NCI-H1105 treated with DMSO at 0.1 percent for 48 hours (cell line): Measurements from ENCODE around the gene MED9.

ENCODE experiments used
- DNase-seq: peaks from one replicate; lab custom pipeline; 2025; lab: John Stamatoyannopoulos, UW

MED9 gene

GRCh38 chr17:17515934-17516930 lies 39.4 kb downstream of the MED9 start:
- no peak for DNase-seq

DNA sequence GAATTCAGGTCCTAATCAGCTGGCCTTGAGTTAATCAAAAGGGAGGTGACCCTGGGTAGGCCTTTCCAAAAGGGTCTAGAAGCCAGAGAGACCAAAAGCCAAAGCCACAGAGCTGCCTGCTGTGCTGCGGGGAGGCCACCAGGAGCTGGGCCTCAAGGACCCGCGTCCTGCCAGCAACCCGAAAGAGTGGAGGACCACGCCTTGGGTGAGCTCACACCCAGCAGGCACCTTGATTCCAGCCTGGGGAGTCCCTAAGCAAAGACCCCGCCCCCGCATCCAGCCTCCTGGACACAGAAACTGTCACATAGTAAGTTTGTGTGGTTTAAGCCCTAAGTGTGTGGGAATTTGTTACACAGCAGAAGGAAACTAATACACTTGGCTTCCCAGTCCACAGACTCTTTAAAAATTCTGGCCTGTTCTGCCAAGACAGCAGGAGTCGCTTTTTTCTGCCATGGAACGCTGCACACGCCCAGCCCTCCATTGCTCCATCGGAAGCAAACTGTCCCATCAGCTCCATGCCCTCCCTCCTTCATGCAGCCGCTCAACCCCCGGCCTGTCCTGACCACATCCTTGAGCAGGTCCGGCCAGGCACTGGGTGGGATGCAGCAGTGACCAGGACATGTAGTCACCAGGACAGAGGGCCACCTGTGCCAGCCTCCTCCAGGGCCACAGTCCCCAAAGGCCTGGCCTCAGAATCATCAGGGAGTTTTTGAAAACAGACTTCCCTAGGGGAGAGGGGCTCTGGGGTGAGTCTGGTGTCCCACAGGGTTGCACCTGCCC lies 40.3 kb downstream of the MED9 start:
- no peak for DNase-seq

DNA sequence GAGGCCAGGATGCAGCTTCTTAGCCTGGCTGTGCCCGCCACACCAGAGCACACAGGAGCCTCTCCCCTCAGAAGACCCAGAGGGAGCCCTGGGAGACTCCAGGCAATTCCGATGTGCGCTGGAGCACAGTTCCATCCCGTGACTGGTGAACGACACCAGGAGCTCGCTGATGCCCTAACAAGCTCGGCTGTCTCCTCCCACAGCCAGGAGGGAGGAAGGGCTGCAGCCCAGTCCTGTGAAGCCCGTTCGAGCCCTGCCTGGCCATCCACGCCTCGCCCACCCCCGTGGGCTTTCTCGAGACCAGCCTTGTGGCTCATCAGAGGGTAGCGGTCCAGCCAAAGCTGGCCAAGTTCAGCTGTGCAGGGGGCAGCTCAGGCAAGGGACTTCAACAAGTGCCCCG lies 41.2 kb downstream of the MED9 start:
- no peak for DNase-seq

- no peak for DNase-seq
These were observed 42.2 kb downstream of the MED9 start for GRCh38 chr17:17518951-17519350.

- no peak for DNase-seq
These were observed 43.1 kb downstream of the MED9 start for GRCh38 chr17:17519886-17520285.

GRCh38 chr17:17520599-17521232 lies 43.9 kb downstream of the MED9 start:
- no peak for DNase-seq

GRCh38 chr17:17523001-17523730 lies 46.4 kb downstream of the MED9 start:
- DNase-seq: peak; percentile 66

GRCh38 chr17:17523731-17524490 lies 47.1 kb downstream of the MED9 start:
- DNase-seq: no peak

DNA sequence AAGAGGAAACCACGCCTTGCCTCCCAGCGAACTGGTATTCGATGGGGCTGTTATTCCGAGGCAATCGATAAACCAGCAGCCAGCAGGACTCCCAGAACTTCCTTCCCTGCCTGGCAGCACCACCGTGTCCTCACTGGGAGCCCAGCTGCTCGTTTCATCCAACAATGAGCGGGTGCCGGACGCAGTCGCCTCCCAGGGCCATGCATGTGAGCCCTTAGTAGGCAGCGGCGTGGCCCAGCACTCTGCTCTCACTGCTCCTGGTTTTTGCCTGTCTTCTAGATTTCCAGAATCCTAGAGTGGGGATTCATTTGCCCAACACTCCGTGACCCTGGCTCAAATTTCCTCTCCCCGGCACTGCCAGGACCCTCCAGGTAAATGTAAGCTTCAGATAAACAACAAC lies 48.5 kb downstream of the MED9 start:
- DNase-seq: no peak

GRCh38 chr17:17525956-17526355 lies 49.2 kb downstream of the MED9 start:
- no peak for DNase-seq

DNA sequence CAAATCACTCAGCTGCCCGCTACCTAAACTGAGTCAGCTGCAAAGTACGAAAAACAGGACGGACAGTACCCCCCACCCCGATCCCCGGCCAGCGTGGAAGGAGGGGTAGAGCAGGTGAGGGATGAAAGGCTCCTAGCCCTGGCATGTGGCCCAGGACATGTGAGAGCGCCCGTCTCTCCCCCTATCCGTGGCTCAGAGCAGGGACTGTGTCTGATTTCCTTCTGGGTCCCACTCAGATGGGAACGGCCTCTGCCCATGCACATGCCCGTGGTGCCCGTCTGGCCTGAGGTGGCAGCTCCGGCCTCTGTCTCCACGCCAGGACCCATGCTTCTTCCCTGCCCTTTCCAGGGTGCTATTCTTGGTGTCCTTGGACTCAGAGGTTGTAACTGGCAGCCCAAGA lies 49.6 kb downstream of the MED9 start:
- DNase-seq: peak; percentile 49

DNA sequence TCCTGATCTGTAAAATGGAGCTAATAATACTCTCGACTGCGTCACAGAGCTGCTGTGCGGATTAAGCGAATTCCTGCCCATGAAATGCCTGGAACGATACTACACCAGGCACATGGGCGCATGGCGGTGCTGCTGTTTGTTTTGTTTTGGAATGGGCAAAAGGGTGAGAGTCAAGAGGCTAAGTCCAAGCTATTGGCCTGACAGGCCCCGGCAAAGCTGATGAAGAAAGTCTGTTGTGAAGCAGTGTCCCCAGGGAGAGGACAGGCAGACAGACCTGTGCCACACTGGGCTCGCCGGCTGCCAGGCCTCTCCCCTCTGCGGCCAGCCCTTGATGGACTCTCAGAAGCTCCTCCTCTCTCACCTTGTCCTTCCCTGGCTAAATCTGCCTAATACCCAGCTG lies 50.7 kb downstream of the MED9 start:
- no peak for DNase-seq

DNA sequence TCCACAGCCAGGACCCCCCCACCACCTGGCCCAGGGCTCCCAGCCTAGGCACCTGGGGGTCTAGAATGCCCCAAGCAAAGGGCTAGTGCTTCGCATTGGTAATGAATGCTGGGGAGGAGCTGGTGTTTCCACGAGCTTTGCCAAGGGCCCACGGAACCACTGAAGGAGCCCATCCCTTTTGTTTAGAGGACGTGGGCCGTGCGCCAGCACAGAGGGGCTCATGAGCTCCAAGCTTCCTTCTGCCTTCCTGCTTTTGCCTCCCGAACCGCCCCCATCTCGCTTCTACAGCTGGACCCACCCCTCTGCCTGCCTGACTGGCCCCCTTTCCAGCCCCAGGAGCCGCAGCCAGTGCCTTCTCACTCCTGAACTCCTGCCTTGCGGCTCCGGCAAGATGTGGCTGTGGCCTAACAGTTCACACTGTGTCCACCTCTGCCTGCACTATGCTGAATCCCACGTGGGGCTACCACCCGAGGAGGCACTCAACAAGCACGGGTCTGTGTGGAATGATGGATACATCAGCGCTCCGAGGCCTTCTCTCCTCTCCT lies 51.2 kb downstream of the MED9 start:
- no peak for DNase-seq

- DNase-seq: no peak
These were observed 52.2 kb downstream of the MED9 start for GRCh38 chr17:17528696-17529652.

DNA sequence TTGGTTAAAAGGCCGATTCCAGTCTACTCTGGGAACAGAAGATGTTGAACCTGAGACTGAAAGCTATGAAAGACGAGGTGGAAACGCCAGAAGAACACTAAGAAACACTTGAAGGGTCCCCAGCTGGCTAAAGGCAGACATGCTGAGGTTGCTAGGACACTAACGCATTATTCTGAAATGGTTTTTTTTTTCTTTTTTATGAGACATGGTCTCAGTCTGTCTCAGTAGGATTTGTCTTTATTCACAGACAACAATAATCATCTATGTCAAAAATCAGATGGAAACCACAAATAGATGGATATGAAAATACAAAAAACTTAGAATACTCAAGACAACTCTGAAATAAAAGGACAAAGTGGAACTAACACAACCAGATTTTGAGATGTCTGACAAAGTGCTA lies 54.4 kb downstream of the MED9 start:
- peak; percentile 27 for DNase-seq

DNA sequence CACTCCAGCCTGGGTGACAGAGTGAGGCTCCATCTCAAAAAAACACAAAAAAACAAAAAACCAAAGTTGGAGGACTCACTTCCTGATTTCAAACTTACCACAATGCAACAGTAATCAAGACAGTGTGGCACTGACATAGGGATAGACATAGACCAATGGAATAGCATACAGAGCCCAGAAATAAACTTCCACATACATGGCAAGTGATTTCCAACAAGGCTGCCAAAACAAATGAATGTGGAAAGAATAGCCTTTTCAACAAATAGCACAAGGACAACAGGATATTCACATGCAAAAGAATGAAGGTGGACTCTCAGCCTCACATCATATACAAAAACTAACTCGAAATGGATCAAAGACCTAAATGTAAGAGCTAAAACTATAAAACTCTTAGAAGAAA lies 56.2 kb downstream of the MED9 start:
- DNase-seq: no peak

DNA sequence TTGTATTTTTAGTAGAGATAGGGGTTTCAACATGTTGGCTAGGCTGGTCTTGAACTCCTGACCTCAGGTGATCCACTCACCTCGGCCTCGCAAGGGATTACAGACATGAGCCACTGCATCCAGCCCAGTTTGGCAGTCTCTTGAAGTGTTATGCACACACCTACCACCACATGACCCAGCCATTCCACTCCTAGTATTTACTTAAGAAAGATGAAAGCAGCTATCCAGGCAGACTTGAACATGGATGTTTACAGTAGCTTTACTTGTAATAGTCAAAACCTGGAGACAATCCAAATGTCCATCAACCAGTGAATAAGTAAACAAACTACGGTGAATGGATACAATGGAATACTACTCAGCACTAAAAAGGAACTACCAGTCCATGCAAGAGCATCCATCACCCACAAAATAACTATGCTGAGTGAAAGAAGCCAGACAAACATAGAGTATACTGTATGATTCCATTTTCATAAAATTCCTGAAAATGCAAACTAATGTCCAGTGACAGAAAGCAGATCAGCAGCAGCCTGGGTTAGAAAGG lies 57.2 kb downstream of the MED9 start:
- peak; percentile 56 for DNase-seq

GRCh38 chr17:17535957-17536356 lies 59.2 kb downstream of the MED9 start:
- no peak for DNase-seq

DNA sequence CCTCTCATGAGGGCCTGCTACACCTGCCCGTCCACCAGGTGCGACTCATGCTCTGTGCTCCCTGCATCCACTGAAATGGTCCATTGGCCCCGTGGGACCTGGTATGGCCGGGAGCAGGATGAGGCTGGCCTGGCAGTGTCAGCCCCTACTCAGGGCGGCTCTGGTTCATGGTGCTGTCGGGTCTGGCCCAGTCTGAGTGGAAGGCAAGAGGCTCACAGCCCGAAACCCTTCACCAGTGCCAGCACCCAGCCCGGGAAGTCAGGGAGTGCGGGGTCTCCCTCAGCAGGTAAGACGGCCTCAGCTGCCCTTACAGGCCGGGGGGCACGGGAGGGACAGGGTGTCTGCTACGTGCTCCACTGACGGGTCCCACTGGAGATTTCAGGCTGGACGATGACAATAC lies 59.9 kb downstream of the MED9 start:
- DNase-seq: no peak
